CD4-positive, alpha-beta T cell treated with Interleukin-15 for 1 hour (primary cell): Measurements from ENCODE around the gene FOXL1.

Experiments used
- DNase-seq: peaks from one replicate; pipeline ENCODE4 v3.0.0-alpha.2; 2020

Gene FOXL1

GRCh38 chr16:86568677-86569623, 9.4 kb upstream of the FOXL1 start:
- DNase-seq = no peak

DNA sequence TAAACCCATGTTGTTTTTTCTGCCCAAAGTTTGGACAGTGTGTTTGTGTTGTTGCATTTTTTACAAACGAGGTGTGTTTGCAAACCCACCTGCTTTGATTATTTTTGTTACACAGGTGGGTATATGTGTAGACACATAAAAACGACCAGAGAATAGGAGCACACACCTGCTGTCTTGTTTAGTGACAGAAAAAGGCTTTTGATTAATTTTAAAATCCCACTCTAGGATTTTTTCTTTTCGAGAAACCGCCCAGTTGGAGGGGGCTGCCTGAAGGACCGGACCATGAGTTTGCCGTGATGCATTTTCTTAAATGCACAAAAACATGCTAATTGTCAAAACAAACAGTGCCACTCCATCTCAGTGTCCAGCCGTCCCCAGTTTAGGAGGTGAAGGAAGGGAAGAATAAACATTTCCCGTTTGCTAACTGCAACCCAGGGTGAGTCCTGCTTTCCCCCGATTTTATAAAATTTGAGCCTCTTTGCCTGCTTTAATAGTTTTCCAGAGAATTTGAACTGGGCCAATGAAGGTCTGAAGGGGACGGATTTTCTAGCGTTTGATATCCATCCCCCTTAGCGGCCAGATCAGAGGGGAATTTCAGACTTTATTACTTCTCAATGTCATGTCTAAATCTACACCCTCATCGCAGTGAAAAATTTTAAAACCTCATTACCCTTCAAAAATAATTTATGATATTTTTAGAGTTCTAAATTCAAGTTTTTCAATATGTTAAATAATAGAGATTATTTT, 8.5 kb upstream of the FOXL1 start:
- no peak for DNase-seq

DNA sequence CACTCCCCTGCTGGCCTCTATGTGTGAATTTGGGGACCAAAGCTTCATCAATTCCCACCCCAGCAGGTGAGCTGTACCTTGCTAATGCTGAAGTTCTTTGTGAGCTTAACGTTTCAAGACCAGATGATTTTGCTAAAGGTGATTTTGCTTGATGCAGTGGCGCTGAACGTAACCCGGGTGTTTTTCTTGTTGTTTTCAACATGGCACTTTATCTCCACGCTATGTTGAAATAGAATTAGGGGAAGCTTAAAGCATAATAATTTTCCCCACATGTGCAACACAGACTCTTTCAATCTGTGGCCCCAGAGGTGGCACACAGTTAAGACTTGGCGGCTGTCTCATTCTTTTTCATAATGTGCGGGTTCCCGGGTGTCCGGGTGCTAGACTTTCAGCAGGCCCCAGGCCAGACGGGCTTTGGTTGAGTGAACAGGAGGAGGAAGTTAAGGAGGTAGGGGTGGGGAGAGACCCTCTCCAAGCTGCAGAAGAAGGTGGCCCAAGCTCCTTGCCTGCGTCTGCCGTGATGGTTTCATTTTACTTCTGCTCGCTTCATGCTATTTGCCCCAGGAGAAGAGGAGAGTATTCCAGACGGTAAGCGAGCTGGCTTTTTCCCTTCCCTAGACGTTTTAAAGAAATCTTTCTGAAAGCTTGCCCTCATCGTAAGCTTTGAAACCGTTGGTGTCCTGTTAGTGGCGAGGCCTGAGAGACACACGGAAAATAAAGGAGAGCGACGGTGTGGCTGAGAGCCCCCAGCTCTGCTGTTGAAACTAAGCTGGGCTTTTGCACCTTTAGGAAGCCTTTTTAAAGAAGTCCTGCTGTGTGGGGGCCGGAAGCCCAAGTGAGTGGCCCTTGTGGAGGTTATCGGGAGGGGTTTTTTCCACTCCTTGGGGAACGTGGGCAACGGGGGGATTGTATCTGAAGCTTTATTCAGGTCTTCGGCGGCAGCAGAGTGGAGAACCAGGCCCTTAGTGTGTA, 7.5 kb upstream of the FOXL1 start:
- no peak for DNase-seq

DNA sequence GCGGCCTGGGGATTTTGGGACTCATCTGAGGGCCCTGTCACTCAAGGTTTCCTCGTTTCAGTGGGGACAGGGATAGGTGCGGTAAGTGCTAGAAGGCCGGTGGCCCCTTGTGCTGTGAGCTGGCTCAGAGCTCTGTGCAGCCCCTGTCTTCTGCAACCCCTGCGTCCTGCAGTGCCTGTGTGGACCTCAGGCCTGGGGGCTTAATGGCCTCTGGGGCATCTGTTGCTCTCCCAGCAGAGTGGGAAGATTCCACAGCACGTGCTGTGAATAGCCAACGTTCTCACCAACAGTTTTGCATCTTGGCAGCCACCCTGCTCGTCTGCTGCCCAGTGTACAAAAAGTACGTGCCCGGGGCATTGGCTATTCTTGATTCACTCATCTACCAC, 6.8 kb upstream of the FOXL1 start:
- DNase-seq = no peak

DNA sequence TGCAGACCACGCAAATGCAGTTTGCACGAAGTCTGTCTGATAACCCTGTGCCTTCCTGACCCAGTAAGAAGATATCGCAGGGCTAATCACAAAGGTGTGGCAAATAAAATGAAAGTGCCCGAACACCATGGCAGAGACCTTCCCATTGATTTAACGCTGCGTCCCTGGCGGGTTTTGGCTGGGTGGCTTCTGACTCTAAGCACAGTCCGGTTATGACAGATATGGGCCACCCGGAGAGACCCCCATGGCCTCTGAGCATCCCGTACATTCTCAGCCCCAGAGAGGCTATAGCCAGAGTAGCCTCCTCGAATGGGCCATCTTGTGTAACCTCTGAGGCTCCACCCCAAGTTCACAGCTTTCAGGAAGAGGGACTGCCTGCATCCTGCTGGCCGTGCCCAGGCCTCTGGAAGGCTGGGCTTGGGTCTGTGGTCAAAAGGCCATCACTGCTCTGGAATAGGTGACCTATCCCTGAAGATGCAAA, 6.3 kb upstream of the FOXL1 start:
- no peak for DNase-seq

DNA sequence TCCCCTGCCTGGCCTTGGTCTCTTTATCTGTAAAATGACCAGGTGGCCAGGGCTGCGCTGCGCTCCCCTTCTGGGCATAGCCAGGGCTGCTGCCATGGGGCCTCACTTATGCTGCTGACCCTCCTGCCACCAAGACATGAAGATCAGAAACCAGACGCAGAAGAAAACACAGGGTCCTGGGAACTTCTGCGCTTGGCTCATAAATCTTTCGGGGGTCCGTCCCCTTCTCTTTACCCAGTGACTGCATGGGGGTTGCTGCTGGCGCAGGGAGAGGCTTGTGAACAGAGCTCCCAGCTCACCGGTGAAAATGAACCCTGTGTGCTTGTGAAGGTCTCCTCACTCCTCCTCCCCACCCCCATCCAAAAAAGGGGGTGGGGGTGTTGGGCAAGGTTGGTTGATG, 5.7 kb upstream of the FOXL1 start:
- no peak for DNase-seq

- no peak for DNase-seq
These were observed 5.1 kb upstream of the FOXL1 start for GRCh38 chr16:86573215-86573614.

DNA sequence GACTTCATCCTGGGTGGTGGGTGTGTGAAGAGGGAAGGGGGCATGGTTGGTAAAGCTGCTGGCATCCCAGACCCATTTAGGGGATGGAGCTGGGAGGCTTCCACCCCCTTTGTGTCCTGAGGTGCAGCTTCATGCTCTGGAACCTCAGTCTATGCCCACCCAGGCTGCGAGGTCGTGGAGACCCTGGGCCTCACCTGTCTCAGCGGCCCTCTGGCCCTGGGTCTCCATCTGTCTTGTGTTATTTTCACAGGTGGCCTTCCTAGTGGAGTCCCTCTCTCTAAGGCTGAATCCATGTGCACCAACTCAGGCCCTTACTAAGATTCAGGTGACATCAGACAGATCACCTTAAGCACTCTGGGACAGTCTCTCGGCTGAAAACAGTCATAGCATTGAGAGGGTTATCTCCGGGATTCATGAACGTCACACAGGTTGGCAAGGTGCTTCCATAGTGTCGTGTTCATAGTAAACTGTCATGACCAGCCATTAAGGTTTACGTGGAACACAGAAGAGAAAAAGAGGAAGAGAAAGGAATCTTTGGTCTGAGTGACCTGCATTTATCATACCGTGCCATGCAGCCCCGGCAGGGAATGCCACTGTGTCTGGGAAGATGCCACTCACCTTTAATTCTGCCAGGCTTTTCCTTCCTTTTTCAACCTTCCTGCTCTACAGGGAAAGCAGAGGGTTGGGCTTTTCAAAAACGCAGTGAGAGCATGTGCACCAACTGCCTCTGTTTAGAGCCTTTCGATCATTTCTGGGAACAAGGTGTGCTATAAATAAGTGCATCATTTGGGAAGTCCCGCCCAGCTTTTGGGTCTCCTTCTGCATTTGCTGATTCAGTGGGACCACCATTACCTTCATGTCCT, 4.5 kb upstream of the FOXL1 start:
- no peak for DNase-seq

DNA sequence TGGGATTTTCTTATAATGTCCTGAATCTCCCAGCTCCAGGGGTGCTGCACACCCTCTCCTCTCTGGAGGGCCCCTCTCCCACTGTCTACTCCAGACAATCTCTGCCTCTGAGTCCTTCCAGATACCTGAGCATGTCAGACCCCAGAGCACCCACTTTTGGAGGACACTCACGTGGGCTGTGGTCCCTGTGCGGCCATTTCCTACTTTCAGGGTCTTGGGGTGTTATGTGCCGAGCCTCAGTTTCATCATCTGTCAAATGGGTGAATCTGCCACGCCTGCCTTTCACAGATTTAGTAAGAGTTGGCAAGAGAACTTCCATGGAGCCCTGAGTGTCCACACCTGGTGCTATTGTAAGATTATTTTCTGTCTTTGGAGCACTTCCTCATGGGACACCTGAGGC, 3.7 kb upstream of the FOXL1 start:
- DNase-seq = no peak

DNA sequence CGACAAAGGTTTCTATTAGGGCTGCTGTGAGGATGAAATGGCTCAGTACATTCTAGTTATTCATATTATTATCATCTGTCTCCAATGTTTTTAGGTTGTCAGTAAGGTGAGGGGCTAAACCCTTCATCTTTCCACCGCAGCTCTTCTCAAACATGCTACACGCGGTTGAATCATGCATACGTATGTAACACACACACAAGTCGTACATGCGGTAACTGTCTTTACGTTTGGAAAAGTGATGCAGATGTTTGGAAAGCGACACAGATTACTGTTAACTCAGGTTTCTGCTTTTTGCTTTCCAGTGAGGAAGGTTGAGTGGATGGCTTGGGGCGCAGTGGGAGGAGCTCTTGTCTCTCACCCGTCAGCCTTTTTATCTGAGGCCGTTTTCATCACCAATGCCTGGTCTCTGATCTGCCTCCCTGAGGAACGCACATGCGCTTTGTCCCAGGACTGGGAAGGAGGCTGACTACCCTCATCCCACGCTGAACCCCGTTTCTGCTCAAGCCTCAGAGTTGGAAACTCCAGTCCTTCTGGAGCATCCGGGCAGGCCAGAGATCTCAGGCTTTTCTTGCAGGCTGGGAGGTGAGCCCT, 3.2 kb upstream of the FOXL1 start:
- DNase-seq = no peak

DNA sequence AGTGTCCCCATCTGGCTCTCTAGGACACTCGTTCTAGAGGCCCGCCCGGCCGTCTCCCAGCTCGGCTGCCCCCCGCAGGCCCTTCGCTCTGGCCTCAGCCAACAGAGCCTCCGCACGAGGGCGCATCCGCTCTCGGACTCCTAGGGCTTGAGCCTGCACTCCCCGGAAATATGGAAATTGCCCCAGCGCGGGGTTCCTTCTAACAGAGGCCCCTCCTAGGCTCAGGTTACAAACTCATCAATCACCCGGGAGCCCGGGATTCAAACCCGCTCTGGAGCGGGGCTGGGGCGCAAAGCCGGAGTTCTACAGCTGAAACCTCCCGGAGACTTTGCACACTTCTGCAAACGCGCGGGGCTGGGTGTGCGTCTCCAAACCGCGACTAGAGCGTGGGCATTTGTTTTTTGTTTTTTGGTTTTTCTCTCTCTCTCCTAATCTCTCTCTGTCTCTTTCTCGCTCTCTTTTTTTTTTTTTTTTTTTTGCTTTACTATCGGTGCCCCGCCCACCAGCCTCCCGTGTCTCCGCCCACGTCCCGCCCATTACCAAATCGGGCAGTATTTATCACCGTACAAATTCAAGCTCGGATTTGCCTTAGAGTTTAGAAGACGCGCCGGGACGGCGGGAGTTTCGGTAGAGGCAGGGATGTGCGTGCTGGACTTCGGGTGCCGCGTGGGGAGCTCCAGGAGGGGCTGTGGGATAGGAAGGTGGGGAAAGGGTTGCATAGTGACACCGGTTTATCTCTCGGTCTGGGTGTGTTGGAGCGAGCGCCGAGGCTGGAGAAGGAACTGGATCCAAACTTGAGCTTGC, 2.4 kb upstream of the FOXL1 start:
- DNase-seq = no peak

DNA sequence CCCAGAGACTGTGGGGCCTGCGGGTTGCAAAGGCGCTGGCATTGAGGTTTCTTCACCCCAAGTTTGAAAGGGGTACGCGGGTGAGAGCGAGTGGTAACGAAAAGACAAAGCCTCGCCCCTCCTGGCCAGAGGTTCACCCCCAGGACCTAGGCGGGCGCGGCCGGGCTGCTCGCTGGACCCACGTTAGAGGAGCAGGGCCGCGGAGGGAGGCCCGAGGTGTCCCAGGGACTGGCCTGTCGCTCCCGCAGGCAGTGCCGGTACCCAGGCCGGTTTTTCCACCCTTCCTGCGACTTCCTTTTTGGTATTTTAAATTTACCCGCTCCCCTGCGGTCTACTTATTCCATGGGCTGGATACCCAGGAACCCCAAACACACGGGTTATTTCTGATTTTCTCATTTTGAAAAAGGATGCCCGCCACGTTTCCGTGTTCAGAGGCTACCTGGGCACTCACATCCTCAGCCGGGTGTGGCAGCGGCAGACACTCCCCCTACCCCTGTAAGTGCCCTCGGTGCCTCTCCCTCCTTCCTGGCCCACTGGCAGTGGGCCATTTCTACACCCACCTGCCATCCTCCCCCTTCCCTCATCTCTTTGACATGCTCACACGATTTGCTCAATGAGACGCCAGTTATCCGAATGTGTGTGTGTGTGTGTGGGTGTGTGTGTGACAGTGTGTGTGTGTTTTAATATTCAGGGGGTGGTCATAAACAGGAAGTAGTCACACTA, 1.6 kb upstream of the FOXL1 start:
- DNase-seq = no peak

DNA sequence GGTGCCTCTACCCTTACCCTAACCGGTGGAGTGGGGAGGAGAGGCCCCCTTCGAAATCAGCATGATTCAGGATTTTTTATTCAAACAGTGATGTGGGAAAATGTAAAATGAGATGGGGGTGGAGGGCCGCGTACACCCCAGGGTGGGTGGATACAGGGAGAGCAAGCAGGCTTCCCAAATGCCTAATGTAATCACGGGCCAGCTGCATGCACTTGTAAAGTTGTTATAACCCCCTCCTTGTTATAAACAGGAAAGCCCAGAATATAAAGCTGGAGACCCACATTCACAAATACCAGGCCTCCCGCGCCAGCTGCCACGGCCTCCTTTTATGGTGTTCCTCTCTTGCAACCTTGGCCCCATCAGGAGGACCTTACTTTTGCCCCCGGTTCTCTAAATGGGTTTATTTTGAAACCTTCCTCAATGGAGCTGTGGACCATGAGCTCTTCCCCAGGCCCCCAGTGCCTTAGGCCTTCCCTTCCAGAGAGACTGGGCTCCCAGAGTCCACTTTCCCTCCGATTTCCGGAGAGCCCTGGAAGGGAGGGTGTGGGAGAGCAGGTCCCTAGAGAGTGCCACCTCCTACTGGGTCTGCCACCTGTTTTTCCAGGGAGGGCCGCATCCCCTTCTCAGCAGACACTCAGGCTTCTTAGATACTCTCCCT, 906 bp upstream of the FOXL1 start:
- DNase-seq = no peak

- DNase-seq = no peak
These were observed 390 bp downstream of the FOXL1 start for GRCh38 chr16:86578611-86579267.

DNA sequence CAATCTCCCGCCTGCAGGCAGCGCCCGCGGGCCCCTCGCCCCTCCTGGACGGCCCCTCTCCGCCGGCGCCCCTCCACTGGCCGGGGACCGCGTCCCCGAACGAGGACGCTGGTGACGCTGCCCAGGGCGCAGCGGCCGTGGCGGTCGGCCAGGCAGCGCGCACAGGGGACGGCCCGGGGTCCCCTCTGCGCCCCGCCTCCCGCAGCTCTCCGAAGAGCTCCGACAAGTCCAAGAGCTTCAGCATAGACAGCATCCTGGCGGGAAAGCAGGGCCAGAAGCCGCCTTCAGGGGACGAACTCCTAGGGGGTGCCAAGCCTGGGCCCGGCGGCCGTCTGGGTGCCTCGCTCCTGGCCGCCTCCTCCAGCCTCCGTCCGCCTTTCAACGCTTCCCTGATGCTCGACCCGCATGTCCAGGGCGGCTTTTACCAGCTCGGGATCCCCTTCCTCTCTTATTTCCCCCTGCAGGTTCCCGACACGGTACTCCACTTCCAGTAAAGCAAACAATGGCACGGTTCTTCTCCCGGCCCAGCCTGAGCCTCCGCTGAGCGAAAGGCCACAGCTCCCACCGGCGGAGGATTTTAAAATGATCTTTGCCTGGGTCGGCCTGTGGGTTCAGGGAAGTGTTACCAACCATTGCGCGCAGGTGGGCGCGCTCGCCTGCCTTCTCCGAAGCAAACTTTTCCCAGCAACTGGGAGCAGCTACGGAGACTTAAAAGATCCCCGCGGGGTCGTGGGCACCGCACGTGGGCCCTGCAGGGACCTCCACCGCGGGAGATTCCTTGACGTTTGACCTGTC, 1.1 kb downstream of the FOXL1 start:
- DNase-seq = no peak

DNA sequence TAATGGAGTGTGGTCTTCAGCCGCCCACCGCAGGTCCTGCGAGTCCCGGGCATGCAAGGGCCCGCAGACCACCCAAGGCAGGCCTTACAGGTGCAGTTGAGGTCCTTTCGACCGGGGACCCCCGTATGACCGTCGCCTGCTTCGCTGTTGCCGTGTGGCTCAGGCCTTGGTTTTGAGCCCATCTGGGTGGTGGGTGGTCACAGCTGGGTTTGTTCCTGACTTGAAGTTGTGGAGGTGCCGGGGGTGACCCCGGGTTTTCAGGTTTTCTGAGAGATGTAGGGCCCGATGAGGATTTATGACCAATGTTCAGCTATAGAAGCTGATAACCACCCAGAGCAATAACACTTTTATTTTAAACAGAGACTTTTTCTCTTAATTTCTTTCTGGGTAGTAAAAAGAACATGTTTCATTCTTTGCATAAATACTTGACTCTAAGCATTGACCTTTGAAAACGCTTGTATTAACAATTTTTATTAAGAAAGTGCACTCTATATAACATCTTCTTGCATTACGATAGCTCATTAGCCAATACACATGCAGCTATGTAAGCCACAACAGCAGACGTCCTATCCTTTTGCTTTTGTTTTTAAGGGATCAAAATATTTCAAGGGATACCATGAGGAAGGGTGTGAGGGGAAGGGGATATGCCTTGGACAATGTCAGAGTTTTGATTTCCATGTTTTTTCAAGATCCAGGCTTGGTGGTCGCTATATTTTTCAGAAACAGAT, 1.9 kb downstream of the FOXL1 start:
- DNase-seq = no peak

GRCh38 chr16:86580791-86581170, 2.4 kb downstream of the FOXL1 start:
- no peak for DNase-seq
